Breast epithelium (tissue), 4 donors: Measurements from ENCODE around the gene USP2. TPM values are rescaled to one million over a fixed set of nuclear protein-coding genes. Genes with fewer than 3 reads are reported as not detected.
"Not testable (repeated sequence)": the region's sequence is repeated elsewhere in the genome, so short reads cannot be mapped to it uniquely, and the experiment has no call there.

Source experiments
- DNase-seq, 2 donors: peaks; one replicate each; pipeline ENCODE4 v3.0.0-alpha.2; 2019; ENCODE audit warnings: low spot score in 2 of 2
- H3K27ac ChIP-seq, 2 donors: fragments of 200-600 bp; sonication (generic) in 1 of 2; one replicate each; pipeline ENCODE4 v1.5.1; 2016 to 2019; ENCODE audit warnings: mild to moderate bottlenecking in 1 of 2
- H3K27me3 ChIP-seq, 2 donors: fragments of 200-600 bp; sonication (generic) in 1 of 2; one replicate each; pipeline versions ENCODE4 v1.5.1 to v1.6.0; 2017 to 2019; ENCODE audit warnings: control low read depth in 1 of 2, mild to moderate bottlenecking in 1 of 2
- H3K36me3 ChIP-seq: fragments of 200-600 bp; one replicate; pipeline ENCODE4 v1.5.1; 2019
- H3K4me1 ChIP-seq, 2 donors: fragments of 200-600 bp; sonication (generic); one replicate each; pipeline ENCODE4 v1.5.1; 2016 to 2019; ENCODE audit warnings: control low read depth in 1 of 2
- H3K4me3 ChIP-seq, 3 donors: fragments of 200-600 bp; sonication (generic); 1 replicate in 2 of 3; 2 replicates in 1 of 3; pipeline ENCODE4 v1.5.1; 2016 to 2019; ENCODE audit warnings: mild to moderate bottlenecking in 3 of 3, moderate library complexity in 2 of 3
- H3K9me3 ChIP-seq, 2 donors: fragments of 200-600 bp; sonication (generic) in 1 of 2; one replicate each; pipeline ENCODE4 v1.5.1; 2016 to 2019; ENCODE audit warnings: control low read depth in 1 of 2
- CTCF ChIP-seq, 3 donors: fragments of 450-650 bp; IDR thresholded peaks; one replicate each; pipeline ENCODE4 v1.5.1; 2016 to 2017; ENCODE audit warnings: antibody characterized with exemption in 3 of 3, mild to moderate bottlenecking in 3 of 3, moderate library complexity in 3 of 3
- POLR2A ChIP-seq: fragments of 450-650 bp; IDR thresholded peaks from one replicate; pipeline ENCODE4 v1.6.1; 2016; ENCODE audit warnings: antibody characterized with exemption, mild to moderate bottlenecking, moderate library complexity
- POLR2AphosphoS5 ChIP-seq, 3 donors: sonication (generic); formaldehyde crosslinking; IDR thresholded peaks; one replicate each; pipeline ENCODE4 v1.6.1; 2017; ENCODE audit warnings: antibody characterized with exemption in 3 of 3
- intact Hi-C: fragments of 100-400 bp; cut with DNase I; formaldehyde crosslinking; loops from one replicate; pipeline ENCODE4 v1.15.1; 2023; ENCODE audit warnings: low total_unique reads
- total RNA-seq, 3 donors: library from RNA; depleted of rRNA; stranded (reverse); fragments of >200 nt; gene quantifications; one replicate each; pipeline ENCODE4 v1.1.0, GENCODE V29; 2016

Gene USP2
- total RNA-seq, 3 donors from 2014 or later: 0.48 to 3.8 (median 2.0) TPM

GRCh38 chr11:119391275-119391674 is 9.8 kb upstream of the USP2 start:
- intact Hi-C loops: no loop called here
- Histone ChIP-seq H3K27me3 (no peaks in the 10 kb centered on the region), H3K27ac (no peak overlapping the region), H3K9me3 (no peaks in the 10 kb centered on the region), H3K36me3 (no peaks in the 10 kb centered on the region), H3K4me3 (no peak overlapping the region), H3K4me1 (no peaks in the 10 kb centered on the region)
- TF ChIP-seq CTCF (IDR thresholded peaks at IDR 0.05) (no peak), POLR2AphosphoS5 (IDR thresholded peaks at IDR 0.05) (no peak)
- DNase-seq: no peak

DNA sequence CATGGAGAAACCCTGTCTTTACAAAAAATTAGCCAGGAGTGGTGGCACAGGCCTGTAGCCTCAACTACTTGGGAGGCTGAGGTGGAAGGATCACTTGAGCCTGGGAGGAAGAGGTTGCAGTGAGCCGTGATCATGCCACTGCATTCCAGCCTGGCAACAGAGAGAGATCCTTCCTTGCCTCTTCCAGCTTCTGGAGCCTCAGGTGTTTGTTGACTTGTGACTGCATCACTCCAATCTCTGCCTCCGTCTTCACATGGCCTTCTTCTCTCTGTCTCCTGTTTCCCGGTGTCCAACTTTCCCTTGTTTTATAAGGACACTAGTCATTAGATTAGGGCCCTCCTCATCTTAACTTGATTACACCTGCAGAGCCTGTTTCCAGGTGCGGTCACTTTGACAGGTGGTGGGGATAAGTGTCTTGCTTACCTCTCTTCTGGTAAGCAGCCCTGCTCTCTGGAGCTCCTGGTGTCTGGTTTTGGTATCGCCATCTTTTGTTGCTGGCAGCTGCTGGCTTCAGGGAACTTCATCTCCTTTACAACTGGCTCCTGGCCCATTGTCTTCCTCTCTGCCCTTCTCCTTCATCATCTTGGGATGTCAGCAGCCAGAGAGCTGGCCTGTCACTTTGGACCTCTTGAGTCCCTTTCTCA is 8.2 kb upstream of the USP2 start:
- Histone ChIP-seq H3K27ac (no peak overlapping the region), H3K4me3 (no peak overlapping the region), H3K36me3 (no peaks in the 10 kb centered on the region), H3K27me3 (no peaks in the 10 kb centered on the region), H3K4me1 (no peaks in the 10 kb centered on the region), H3K9me3 (no peaks in the 10 kb centered on the region)
- no peak for DNase-seq
- intact Hi-C loops: no loop called here
- TF ChIP-seq CTCF (IDR thresholded peaks at IDR 0.05): peak in 1 of 3 donors; percentile 13
- TF ChIP-seq POLR2AphosphoS5 (IDR thresholded peaks at IDR 0.05): no peak
- TF ChIP-seq POLR2A: no peak

- no peak overlapping the region for H3K4me3 ChIP-seq
- no peak for DNase-seq
- H3K4me1 ChIP-seq: no peaks in the 10 kb centered on the region
- TF ChIP-seq CTCF (IDR thresholded peaks at IDR 0.05): no peak
- no peak for TF ChIP-seq POLR2A
- no peak for TF ChIP-seq POLR2AphosphoS5 (IDR thresholded peaks at IDR 0.05)
- H3K9me3 ChIP-seq: no peaks in the 10 kb centered on the region
- intact Hi-C loops: no loop called here
- H3K36me3 ChIP-seq: no peaks in the 10 kb centered on the region
- H3K27ac ChIP-seq: no peak overlapping the region
- H3K27me3 ChIP-seq: no peaks in the 10 kb centered on the region
These were observed 6.6 kb upstream of the USP2 start for GRCh38 chr11:119388103-119388502.

GRCh38 chr11:119384332-119384731 is 2.8 kb upstream of the USP2 start:
- H3K36me3 ChIP-seq: no peaks in the 10 kb centered on the region
- TF ChIP-seq POLR2A (no peak), CTCF (IDR thresholded peaks at IDR 0.05) (no peak), POLR2AphosphoS5 (IDR thresholded peaks at IDR 0.05) (no peak)
- H3K4me1 ChIP-seq: peaks cover 0 to 6% of the 10 kb centered on the region in 2 donors
- intact Hi-C loops: no loop called here
- H3K27me3 ChIP-seq: no peaks in the 10 kb centered on the region
- H3K9me3 ChIP-seq: no peaks in the 10 kb centered on the region
- H3K27ac ChIP-seq: no peak overlapping the region
- no peak for DNase-seq
- H3K4me3 ChIP-seq: no peak overlapping the region

DNA sequence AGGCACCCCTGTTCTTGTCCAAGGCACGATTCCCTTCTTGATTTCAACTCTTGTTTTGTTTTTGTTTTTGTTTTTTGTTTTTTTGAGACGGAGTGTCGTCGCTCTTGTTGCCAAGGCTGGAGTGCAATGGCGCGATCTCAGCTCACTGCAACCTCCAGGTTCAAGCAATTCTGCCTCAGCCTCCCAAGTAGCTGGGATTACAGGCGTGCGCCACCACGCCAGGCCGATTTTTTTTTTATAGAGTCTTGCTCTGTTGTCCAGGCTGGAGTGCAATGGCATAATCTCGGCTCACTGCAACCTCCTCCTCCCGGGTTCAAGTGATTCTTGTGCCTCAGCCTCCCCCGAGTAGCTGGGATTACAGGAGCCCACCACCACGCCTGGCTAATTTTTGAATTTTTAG is 1.0 kb upstream of the USP2 start:
- H3K9me3 ChIP-seq, H3K27me3 ChIP-seq, H3K36me3 ChIP-seq, intact Hi-C loops: not testable (repeated sequence)
- peaks cover 0 to 12% of the 10 kb centered on the region in 2 donors for H3K4me1 ChIP-seq
- H3K4me3 ChIP-seq: peak overlapping the region in 1 of 3 donors; percentile 68
- H3K27ac ChIP-seq: peak overlapping the region in 1 of 2 donors; percentile 89
- peak in 1 of 2 donors; percentile 35 for DNase-seq
